ENCODE data around the gene RPL18A. TPM values are rescaled to one million over a fixed set of nuclear protein-coding genes. Genes with fewer than 3 reads are reported as not detected.
"Not testable (repeated sequence)": the region's sequence is repeated elsewhere in the genome, so short reads cannot be mapped to it uniquely, and the experiment has no call there.

RPL18A gene
- total and polyA plus RNA-seq, 4 donors, result 1,221 to 3,237 (median 1,789) TPM

DNA sequence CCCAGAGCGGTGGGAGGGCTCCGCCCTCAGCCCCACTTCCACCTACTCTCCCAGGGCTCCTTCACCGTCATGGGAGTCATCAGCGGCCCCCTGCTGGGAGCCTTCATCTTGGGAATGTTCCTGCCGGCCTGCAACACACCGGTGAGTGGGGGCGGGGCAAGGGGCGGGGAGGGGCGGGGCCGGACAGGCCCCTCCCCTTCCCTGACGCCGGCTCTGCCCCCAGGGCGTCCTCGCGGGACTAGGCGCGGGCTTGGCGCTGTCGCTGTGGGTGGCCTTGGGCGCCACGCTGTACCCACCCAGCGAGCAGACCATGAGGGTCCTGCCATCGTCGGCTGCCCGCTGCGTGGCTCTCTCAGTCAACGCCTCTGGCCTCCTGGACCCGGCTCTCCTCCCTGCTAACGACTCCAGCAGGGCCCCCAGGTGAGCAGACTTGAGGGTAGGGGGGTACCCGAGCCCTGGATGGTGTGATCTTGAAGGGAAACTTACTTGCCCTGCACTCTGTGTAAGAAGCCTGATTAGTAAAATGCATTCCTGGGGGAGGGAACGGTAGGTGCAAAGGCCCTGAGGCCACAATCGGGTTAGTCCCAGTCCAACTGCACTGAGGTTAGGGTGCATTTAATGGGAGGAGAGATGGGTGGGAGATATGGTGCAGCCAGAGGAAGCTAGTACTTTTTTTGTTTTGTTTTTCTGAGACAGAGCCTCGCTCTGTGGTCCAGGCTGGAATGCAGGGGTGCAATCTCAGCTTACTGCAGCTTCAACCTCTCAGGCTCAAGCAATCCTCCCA is 24.1 kb downstream of the RPL18A start:
- Histone ChIP-seq H3K4me3 (ENCODE audit: low read length in 2 of 2) (no peak overlapping the region), H3K27ac (ENCODE audit: low read depth in 1 of 2, low read length in 2 of 2) (no peak overlapping the region), H3K36me3 (ENCODE audit: control insufficient read depth in 1 of 2, insufficient read depth in 2 of 2, low read length in 1 of 2) (no peaks in the 10 kb centered on the region), H3K4me1 (ENCODE audit: control insufficient read depth in 1 of 2, insufficient read depth in 2 of 2, low read length in 2 of 2) (no peaks in the 10 kb centered on the region), H3K9me3 (ENCODE audit: control insufficient read depth, low read length) (no peaks in the 10 kb centered on the region), H3K27me3 (ENCODE audit: control insufficient read depth in 1 of 2, insufficient read depth in 2 of 2, low read length in 1 of 2) (peaks cover 0 to 2% of the 10 kb centered on the region in 2 donors)
- DNase-seq (no peak), ATAC-seq (ENCODE audit: low FRiP score) (no peak)
- WGBS, 2 donors, result 71 to 73% methylated on average over 26 to 33 of the region's 33 CpGs
- intact Hi-C loops (cut with DNase I), result no loop called here

GRCh38 chr19:17886515-17886914 is 26.8 kb downstream of the RPL18A start:
- no peak for DNase-seq
- Histone ChIP-seq H3K9me3 (ENCODE audit: control insufficient read depth, low read length) (no peaks in the 10 kb centered on the region), H3K36me3 (ENCODE audit: control insufficient read depth in 1 of 2, insufficient read depth in 2 of 2, low read length in 1 of 2) (no peaks in the 10 kb centered on the region), H3K27ac (ENCODE audit: low read depth in 1 of 2, low read length in 2 of 2) (no peak overlapping the region), H3K4me1 (ENCODE audit: control insufficient read depth in 1 of 2, insufficient read depth in 2 of 2, low read length in 2 of 2) (no peaks in the 10 kb centered on the region), H3K4me3 (ENCODE audit: low read length in 2 of 2) (no peak overlapping the region), H3K27me3 (ENCODE audit: control insufficient read depth in 1 of 2, insufficient read depth in 2 of 2, low read length in 1 of 2) (peaks cover 0 to 2% of the 10 kb centered on the region in 2 donors)
- no peak for ATAC-seq (ENCODE audit: low FRiP score)
- intact Hi-C loops (cut with DNase I), result no loop called here
- 72 to 74% methylated on average over 7 of the region's 7 CpGs for WGBS, 2 donors

- H3K9me3 ChIP-seq (ENCODE audit: control insufficient read depth, low read length); H3K4me1 ChIP-seq (ENCODE audit: control insufficient read depth in 1 of 2, insufficient read depth in 2 of 2, low read length in 2 of 2); H3K27ac ChIP-seq (ENCODE audit: low read depth in 1 of 2, low read length in 2 of 2); intact Hi-C loops (cut with DNase I); H3K36me3 ChIP-seq (ENCODE audit: control insufficient read depth in 1 of 2, insufficient read depth in 2 of 2, low read length in 1 of 2); H3K4me3 ChIP-seq (ENCODE audit: low read length in 2 of 2); DNase-seq; ATAC-seq (ENCODE audit: low FRiP score); H3K27me3 ChIP-seq (ENCODE audit: control insufficient read depth in 1 of 2, insufficient read depth in 2 of 2, low read length in 1 of 2): not testable (repeated sequence)
- WGBS, 2 donors, result 79 to 84% methylated on average over 4 of the region's 4 CpGs
Measured at GRCh38 chr19:17887221-17887620, 27.5 kb downstream of the RPL18A start.

DNA sequence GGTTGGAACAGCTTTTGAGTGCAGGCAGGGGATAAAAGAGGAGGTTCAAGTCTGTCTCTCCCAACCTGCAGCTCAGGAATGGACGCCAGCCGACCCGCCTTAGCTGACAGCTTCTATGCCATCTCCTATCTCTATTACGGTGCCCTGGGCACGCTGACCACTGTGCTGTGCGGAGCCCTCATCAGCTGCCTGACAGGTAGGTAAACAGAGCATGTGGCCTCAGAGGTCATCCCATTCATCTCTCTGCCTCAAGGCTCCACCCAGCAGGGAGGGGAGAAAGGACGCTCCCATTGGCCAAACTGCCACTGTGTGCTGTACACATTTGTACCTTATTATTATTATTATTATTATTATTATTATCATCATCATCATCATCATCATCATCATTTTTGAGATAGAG is 28.6 kb downstream of the RPL18A start:
- no peak overlapping the region for H3K4me3 ChIP-seq (ENCODE audit: low read length in 2 of 2)
- 73 to 74% methylated on average over 7 of the region's 7 CpGs for WGBS, 2 donors

DNA sequence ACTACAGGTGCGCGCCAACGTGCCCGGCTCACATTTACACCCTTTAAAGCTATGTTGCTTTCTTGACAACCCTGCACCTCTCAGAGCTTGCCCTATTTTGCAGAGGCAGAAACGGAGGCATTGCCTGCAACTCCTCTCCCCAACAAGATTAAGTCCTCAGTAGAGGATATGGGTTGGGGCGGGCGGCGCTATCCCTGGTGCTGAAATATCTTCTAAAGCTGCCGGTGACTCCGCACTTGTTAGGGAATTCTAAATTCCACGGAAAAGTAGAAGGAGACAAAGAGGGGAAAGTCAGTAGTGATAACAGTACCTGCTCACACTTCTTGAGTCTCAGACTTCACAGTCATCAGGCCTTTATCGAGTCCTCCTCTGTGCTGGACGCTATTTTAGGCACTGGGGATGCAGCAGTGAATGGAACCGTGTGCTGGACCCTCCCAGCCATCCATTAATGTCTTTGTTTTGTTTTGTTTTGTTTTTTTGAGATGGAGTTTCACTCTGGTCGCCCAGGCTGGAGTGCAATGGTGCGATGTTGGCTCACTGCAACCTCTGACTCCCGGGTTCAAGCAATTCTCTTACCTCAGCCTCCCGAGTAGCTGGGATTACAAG is 30.0 kb downstream of the RPL18A start:
- no peak overlapping the region for H3K27ac ChIP-seq (ENCODE audit: low read depth in 1 of 2, low read length in 2 of 2)
- no peak overlapping the region for H3K4me3 ChIP-seq (ENCODE audit: low read length in 2 of 2)
- H3K4me1 ChIP-seq (ENCODE audit: control insufficient read depth in 1 of 2, insufficient read depth in 2 of 2, low read length in 2 of 2), result no peaks in the 10 kb centered on the region
- no peak for DNase-seq
- intact Hi-C loops (cut with DNase I), result no loop called here
- no peaks in the 10 kb centered on the region for H3K36me3 ChIP-seq (ENCODE audit: control insufficient read depth in 1 of 2, insufficient read depth in 2 of 2, low read length in 1 of 2)
- 18 to 19% methylated on average over 18 of the region's 18 CpGs for WGBS, 2 donors
- no peak for ATAC-seq (ENCODE audit: low FRiP score)
- peaks cover 0 to 2% of the 10 kb centered on the region in 2 donors for H3K27me3 ChIP-seq (ENCODE audit: control insufficient read depth in 1 of 2, insufficient read depth in 2 of 2, low read length in 1 of 2)
- H3K9me3 ChIP-seq (ENCODE audit: control insufficient read depth, low read length), result no peaks in the 10 kb centered on the region

More for the DNA sequence above, 28.6 kb downstream of the RPL18A start:
- no peaks in the 10 kb centered on the region for H3K9me3 ChIP-seq (ENCODE audit: control insufficient read depth, low read length)
- no peaks in the 10 kb centered on the region for H3K4me1 ChIP-seq (ENCODE audit: control insufficient read depth in 1 of 2, insufficient read depth in 2 of 2, low read length in 2 of 2)
- intact Hi-C loops (cut with DNase I), result no loop called here
- DNase-seq (no peak), ATAC-seq (ENCODE audit: low FRiP score) (no peak)
- peaks cover 0 to 2% of the 10 kb centered on the region in 2 donors for H3K27me3 ChIP-seq (ENCODE audit: control insufficient read depth in 1 of 2, insufficient read depth in 2 of 2, low read length in 1 of 2)
- H3K36me3 ChIP-seq (ENCODE audit: control insufficient read depth in 1 of 2, insufficient read depth in 2 of 2, low read length in 1 of 2), result no peaks in the 10 kb centered on the region
- H3K27ac ChIP-seq (ENCODE audit: low read depth in 1 of 2, low read length in 2 of 2), result no peak overlapping the region

- intact Hi-C loops (cut with DNase I), result no loop called here
- Histone ChIP-seq H3K27me3 (ENCODE audit: control insufficient read depth in 1 of 2, insufficient read depth in 2 of 2, low read length in 1 of 2) (no peaks in the 10 kb centered on the region), H3K9me3 (ENCODE audit: control insufficient read depth, low read length) (no peaks in the 10 kb centered on the region), H3K4me1 (ENCODE audit: control insufficient read depth in 1 of 2, insufficient read depth in 2 of 2, low read length in 2 of 2) (no peaks in the 10 kb centered on the region), H3K27ac (ENCODE audit: low read depth in 1 of 2, low read length in 2 of 2) (no peak overlapping the region), H3K36me3 (ENCODE audit: control insufficient read depth in 1 of 2, insufficient read depth in 2 of 2, low read length in 1 of 2) (no peaks in the 10 kb centered on the region), H3K4me3 (ENCODE audit: low read length in 2 of 2) (no peak overlapping the region)
- 74% methylated on average over 9 of the region's 9 CpGs for WGBS, 2 donors
- no peak for ATAC-seq (ENCODE audit: low FRiP score)
- no peak for DNase-seq
Measured at GRCh38 chr19:17893766-17894165, 34.1 kb downstream of the RPL18A start.

DNA sequence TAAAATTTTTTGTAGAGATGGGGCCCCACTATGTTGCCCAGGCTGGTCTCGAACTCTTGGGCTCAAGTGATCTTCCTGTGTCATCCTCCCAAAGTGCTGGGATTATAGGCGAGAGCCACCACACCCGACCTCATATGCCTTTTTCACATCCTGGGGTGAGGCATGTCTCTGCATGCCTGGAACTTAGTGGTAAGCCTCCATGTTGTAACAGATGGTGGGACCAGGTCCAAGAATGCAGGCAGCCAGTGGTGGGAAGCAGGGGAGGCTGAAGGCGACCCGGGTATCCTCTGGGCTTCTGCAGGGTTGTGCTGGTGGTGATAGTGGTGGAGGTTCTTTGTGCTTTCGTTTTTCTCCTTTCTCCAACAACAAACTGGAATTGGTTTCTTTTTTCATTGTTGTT is 43.0 kb downstream of the RPL18A start:
- DNase-seq (no peak), ATAC-seq (ENCODE audit: low FRiP score) (no peak)

DNA sequence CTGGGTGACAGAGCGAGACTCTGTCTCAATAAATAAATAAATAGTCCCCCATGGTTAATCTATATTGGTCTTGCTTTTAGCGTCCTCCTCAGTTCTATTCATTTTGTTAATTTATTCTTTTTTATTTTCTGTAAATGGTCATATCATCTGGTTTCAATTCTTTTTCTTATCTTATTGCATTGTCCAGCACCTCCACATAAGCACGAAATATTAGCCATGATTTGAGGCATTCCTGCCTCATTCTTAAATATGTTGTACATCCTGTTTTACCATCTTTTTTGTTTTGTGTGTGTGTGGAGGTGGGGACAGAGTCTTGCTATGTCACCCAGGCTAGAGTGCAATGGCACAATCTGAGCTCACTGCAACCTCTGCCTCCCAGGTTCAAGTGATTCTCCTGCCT is 48.5 kb downstream of the RPL18A start:
- intact Hi-C loops (cut with DNase I), result no loop called here
- H3K27ac ChIP-seq (ENCODE audit: low read depth in 1 of 2, low read length in 2 of 2), result no peak overlapping the region
- ATAC-seq (ENCODE audit: low FRiP score) (no peak), DNase-seq (no peak)
- no peak overlapping the region for H3K4me3 ChIP-seq (ENCODE audit: low read length in 2 of 2)
- H3K9me3 ChIP-seq (ENCODE audit: control insufficient read depth, low read length), result peaks cover 2% of the 10 kb centered on the region
- WGBS, 2 donors, result 88 to 90% methylated on average over 3 of the region's 3 CpGs
- H3K36me3 ChIP-seq (ENCODE audit: control insufficient read depth in 1 of 2, insufficient read depth in 2 of 2, low read length in 1 of 2), result no peaks in the 10 kb centered on the region
- H3K27me3 ChIP-seq (ENCODE audit: control insufficient read depth in 1 of 2, insufficient read depth in 2 of 2, low read length in 1 of 2), result no peaks in the 10 kb centered on the region
- H3K4me1 ChIP-seq (ENCODE audit: control insufficient read depth in 1 of 2, insufficient read depth in 2 of 2, low read length in 2 of 2), result no peaks in the 10 kb centered on the region

More for the DNA sequence above, 43.0 kb downstream of the RPL18A start:
- Histone ChIP-seq H3K27me3 (ENCODE audit: control insufficient read depth in 1 of 2, insufficient read depth in 2 of 2, low read length in 1 of 2) (no peaks in the 10 kb centered on the region), H3K9me3 (ENCODE audit: control insufficient read depth, low read length) (no peaks in the 10 kb centered on the region), H3K36me3 (ENCODE audit: control insufficient read depth in 1 of 2, insufficient read depth in 2 of 2, low read length in 1 of 2) (no peaks in the 10 kb centered on the region), H3K4me1 (ENCODE audit: control insufficient read depth in 1 of 2, insufficient read depth in 2 of 2, low read length in 2 of 2) (no peaks in the 10 kb centered on the region), H3K4me3 (ENCODE audit: low read length in 2 of 2) (no peak overlapping the region), H3K27ac (ENCODE audit: low read depth in 1 of 2, low read length in 2 of 2) (no peak overlapping the region)
- WGBS, 2 donors, result 56 to 65% methylated on average over 6 of the region's 6 CpGs
- intact Hi-C loops (cut with DNase I), result no loop called here
